Measurements from ENCODE around the gene OR6X1. TPM values are rescaled to one million over a fixed set of nuclear protein-coding genes. Genes with fewer than 3 reads are reported as not detected.

OR6X1 gene
- total and polyA plus RNA-seq, 9 of the 15 experiments (the other 6 are each of a cell fraction or from before 2014, with no cell fraction given) = not detected

DNA sequence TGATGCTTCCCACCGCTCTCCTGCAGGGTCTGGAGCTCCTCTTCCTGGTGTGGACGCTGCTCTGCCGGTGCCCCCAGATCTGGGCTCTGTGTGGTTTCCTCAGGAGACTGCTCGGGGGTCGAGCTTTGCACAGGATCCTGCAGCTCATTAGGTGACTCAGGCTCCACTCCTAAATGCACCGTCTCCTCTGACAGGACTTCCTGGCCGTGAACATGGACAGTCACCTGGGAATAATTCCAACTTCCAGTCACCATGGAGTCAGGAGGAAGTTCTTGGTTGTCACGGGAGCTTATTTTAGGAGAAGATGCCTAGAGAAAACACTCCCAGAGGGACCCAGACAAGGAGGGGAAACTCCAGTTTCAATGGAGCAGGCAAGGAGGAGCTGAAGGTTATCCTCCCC is 24.7 kb downstream of the OR6X1 start:
- H3K9me1 ChIP-seq (ENCODE audit: control insufficient read depth, insufficient read depth, low read length) = no peaks in the 10 kb centered on the region
- in situ Hi-C loops (cut with MboI) (no loop called here), intact Hi-C loops (cut with micrococcal nuclease) (no loop called here)
- H3K4me2 ChIP-seq (ENCODE audit: insufficient read depth, low read length) = no peak overlapping the region
- no peak for TF ChIP-seq CTBP1 (IDR thresholded peaks at IDR 0.05; ENCODE audit: borderline replicate concordance)
- TF ChIP-seq HMG20B (CRISPR knock-in tag; IDR thresholded peaks at IDR 0.05) = no peak
- TF ChIP-seq, protein P1, sequence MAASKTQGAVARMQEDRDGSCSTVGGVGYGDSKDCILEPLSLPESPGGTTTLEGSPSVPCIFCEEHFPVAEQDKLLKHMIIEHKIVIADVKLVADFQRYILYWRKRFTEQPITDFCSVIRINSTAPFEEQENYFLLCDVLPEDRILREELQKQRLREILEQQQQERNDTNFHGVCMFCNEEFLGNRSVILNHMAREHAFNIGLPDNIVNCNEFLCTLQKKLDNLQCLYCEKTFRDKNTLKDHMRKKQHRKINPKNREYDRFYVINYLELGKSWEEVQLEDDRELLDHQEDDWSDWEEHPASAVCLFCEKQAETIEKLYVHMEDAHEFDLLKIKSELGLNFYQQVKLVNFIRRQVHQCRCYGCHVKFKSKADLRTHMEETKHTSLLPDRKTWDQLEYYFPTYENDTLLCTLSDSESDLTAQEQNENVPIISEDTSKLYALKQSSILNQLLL (CRISPR knock-in tag; IDR thresholded peaks at IDR 0.05; ENCODE audit: borderline replicate concordance) = no peak
- TF ChIP-seq, protein P2, sequence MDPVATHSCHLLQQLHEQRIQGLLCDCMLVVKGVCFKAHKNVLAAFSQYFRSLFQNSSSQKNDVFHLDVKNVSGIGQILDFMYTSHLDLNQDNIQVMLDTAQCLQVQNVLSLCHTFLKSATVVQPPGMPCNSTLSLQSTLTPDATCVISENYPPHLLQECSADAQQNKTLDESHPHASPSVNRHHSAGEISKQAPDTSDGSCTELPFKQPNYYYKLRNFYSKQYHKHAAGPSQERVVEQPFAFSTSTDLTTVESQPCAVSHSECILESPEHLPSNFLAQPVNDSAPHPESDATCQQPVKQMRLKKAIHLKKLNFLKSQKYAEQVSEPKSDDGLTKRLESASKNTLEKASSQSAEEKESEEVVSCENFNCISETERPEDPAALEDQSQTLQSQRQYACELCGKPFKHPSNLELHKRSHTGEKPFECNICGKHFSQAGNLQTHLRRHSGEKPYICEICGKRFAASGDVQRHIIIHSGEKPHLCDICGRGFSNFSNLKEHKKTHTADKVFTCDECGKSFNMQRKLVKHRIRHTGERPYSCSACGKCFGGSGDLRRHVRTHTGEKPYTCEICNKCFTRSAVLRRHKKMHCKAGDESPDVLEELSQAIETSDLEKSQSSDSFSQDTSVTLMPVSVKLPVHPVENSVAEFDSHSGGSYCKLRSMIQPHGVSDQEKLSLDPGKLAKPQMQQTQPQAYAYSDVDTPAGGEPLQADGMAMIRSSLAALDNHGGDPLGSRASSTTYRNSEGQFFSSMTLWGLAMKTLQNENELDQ (CRISPR knock-in tag; IDR thresholded peaks at IDR 0.05; ENCODE audit: borderline replicate concordance) = no peak
- no peak for TF ChIP-seq L3MBTL2 (IDR thresholded peaks at IDR 0.05)
- no peak for TF ChIP-seq RUNX1 (IDR thresholded peaks at IDR 0.05; ENCODE audit: low read depth)
- TF ChIP-seq ZFPM2 (CRISPR knock-in tag; IDR thresholded peaks at IDR 0.05) = no peak
- TF ChIP-seq GTF2A2 (tag; IDR thresholded peaks at IDR 0.05) = no peak
- no peak for DNase-seq (ENCODE audit: extremely low read depth in 1 of 4, low spot score in 3 of 4)
- no peaks in the 10 kb centered on the region for H3K4me1 ChIP-seq (replicated peaks in 1 of 2; ENCODE audit: control insufficient read depth in 2 of 2, insufficient read depth in 2 of 2, low read length in 2 of 2)
- ATAC-seq = no peak
- H3K4me3 ChIP-seq = no peak overlapping the region
- no peak for FAIRE-seq
- peaks cover 96% of the 10 kb centered on the region for H3K36me3 ChIP-seq (ENCODE audit: control insufficient read depth, insufficient read depth, low read length)
- BruUV-seq (replicated peaks) = no TSS peak
- 93% methylated on average over 8 of the region's 8 CpGs for WGBS (ENCODE audit: insufficient coverage, low coverage, missing lambda C conversion rate)
- ChIA-PET CTCF (ENCODE audit: low intra/inter-chr PET ratio) (no interaction called here), POLR2A (interaction anchor here (0.6 to 0.8 kb wide), 3 partner anchors 12 to 412 kb away, joined by 3 read pairs; no protein-coding TSS in a partner anchor)
- H3K9ac ChIP-seq (ENCODE audit: insufficient read depth in 1 of 2, low read depth in 2 of 2, low read length in 2 of 2) = no peak overlapping the region
- H4K20me1 ChIP-seq (replicated peaks; ENCODE audit: control insufficient read depth, insufficient read depth, low read length) = no peaks in the 10 kb centered on the region
- no peaks in the 10 kb centered on the region for H3K27me3 ChIP-seq (ENCODE audit: control insufficient read depth in 2 of 2, insufficient read depth in 2 of 2, low read length in 2 of 2)
- H2AFZ ChIP-seq (ENCODE audit: low read depth, low read length) = no peak overlapping the region
- H3K9me3 ChIP-seq (replicated peaks; ENCODE audit: control insufficient read depth, insufficient read depth, low read depth, low read length) = peaks cover 8% of the 10 kb centered on the region
- peaks cover 14% of the 10 kb centered on the region; the same call in 1 of the 3 replicates for H3K79me2 ChIP-seq (ENCODE audit: control insufficient read depth, insufficient read depth, low read length)
- no peak overlapping the region for H3K27ac ChIP-seq (ENCODE audit: extremely low read depth, low read depth, low read length)

Measured in K562 (cell line).